Kidney (tissue), 14 donors: ENCODE measurements around the gene ZNF430. TPM values are rescaled to one million over a fixed set of nuclear protein-coding genes. Genes with fewer than 3 reads are reported as not detected.

ENCODE experiments used
- DNase-seq, 5 donors: peaks; one replicate each; pipeline ENCODE4 v3.0.0-alpha.2; 2013 to 2020
- FAIRE-seq: peaks from 2 replicates; lab custom pipeline; 2012; peaks lifted over from hg19 to GRCh38; lab: Jason Lieb, UNC
- H3K27ac ChIP-seq, 2 donors: one replicate each; pipeline ENCODE4 v1.7.0; 2013; ENCODE audit warnings: low read depth in 2 of 2, low read length in 2 of 2, inconsistent platforms in 1 of 2
- H3K27me3 ChIP-seq: one replicate; pipeline ENCODE4 v1.7.1; 2013; ENCODE audit warnings: low read length, inconsistent platforms; ENCODE audit not compliant: control insufficient read depth, insufficient read depth
- H3K36me3 ChIP-seq, 3 donors: one replicate each; pipeline versions ENCODE4 v1.7.0 to v1.7.1; 2013; ENCODE audit warnings: low read length in 3 of 3, control low read depth in 1 of 3, inconsistent platforms in 1 of 3; ENCODE audit not compliant: insufficient read depth in 3 of 3, control insufficient read depth in 2 of 3
- H3K4me1 ChIP-seq, 3 donors: one replicate each; pipeline versions ENCODE4 v1.7.0 to v1.7.1; 2013; ENCODE audit warnings: low read length in 3 of 3, inconsistent platforms in 1 of 3, low read depth in 1 of 3; ENCODE audit not compliant: control insufficient read depth in 2 of 3, insufficient read depth in 2 of 3
- H3K4me3 ChIP-seq, 3 donors: one replicate each; pipeline versions ENCODE4 v1.7.0 to v1.8.1; 2013; ENCODE audit warnings: low read length in 3 of 3, control low read depth in 1 of 3, inconsistent platforms in 1 of 3
- H3K9ac ChIP-seq, 3 donors: one replicate each; pipeline versions ENCODE4 v1.7.0 to v1.7.1; 2013; ENCODE audit warnings: low read length in 3 of 3, control low read depth in 1 of 3, inconsistent platforms in 1 of 3
- H3K9me3 ChIP-seq, 3 donors: one replicate each; pipeline versions ENCODE4 v1.7.0 to v1.7.1; 2013; ENCODE audit warnings: low read length in 3 of 3, control low read depth in 1 of 3, inconsistent platforms in 1 of 3; ENCODE audit not compliant: control insufficient read depth in 2 of 3, insufficient read depth in 1 of 3
- CTCF ChIP-seq: IDR thresholded peaks from 3 replicates; pipeline ENCODE4 v1.5.1; 2012; ENCODE audit warnings: mild to moderate bottlenecking, moderate library complexity, borderline replicate concordance; ENCODE audit not compliant: insufficient read depth; ENCODE audit errors: extremely low read depth
- intact Hi-C: fragments of 100-400 bp; cut with DNase I; formaldehyde crosslinking; loops from one replicate; pipeline ENCODE4 v1.11.1; 2022
- polyA plus RNA-seq: library from polyadenylated mRNA; stranded (reverse); fragments of 350-450 nt; fragmentation: Illumina TruSeq; extraction: RNeasy Lipid Tissue Mini Kit (QIAGEN cat#74804); gene quantifications from one replicate; pipeline ENCODE4 v1.2.3, GENCODE V29; 2014; ENCODE audit warnings: low read depth, low replicate concordance; ENCODE audit not compliant: insufficient read depth
- total RNA-seq: library from RNA; stranded (reverse); fragmentation: NEBNext Ultra II Directional; extraction: Animal tissue kit (Norgen Biotek cat#: 25700); gene quantifications from one replicate; pipeline ENCODE4 v1.2.1, GENCODE V29; 2021
- donor health status: control.
- donor health status: control.
- donor health status: control.
- donor health status: control.
- donor health status: control.
- donor health status: DM: yes; HTN: yes; CAD: no.
- donor health status: Normal renal cell carcinoma (clear cell type).

The ZNF430 gene
- total and polyA plus RNA-seq, 2 donors from 2014 or later = 1.8 to 18.0 TPM

GRCh38 chr19:21101521-21102242 lies 81.2 kb downstream of the ZNF430 start:
- Histone ChIP-seq H3K4me1 (no peaks in the 10 kb centered on the region), H3K9ac (no peak overlapping the region), H3K9me3 (no peaks in the 10 kb centered on the region), H3K36me3 (no peaks in the 10 kb centered on the region), H3K27me3 (no peaks in the 10 kb centered on the region), H3K27ac (no peak overlapping the region), H3K4me3 (no peak overlapping the region)
- DNase-seq (no peak), FAIRE-seq (no peak)
- intact Hi-C loops = no loop called here
- TF ChIP-seq CTCF = no peak

DNA sequence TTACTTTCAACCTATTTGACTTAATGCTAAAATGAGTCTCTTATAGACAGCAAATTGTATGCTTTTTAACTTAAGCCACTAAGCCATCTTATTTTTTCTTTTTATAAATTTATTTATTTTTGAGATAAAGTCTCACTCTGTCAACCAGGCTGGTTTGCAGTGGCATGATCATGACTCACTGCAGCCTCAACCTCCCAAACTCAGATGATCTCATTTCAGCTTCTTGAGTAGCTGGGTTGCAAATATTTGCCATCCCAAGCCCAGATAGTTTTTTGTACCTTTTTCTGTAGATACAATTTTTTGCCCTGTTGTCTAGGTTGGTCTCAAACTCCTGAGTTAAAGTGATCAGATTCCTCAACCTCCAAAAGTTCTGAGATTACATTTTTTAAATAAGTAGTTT lies 88.7 kb downstream of the ZNF430 start:
- Histone ChIP-seq H3K27ac (no peak overlapping the region), H3K4me1 (no peaks in the 10 kb centered on the region), H3K9me3 (no peaks in the 10 kb centered on the region), H3K9ac (no peak overlapping the region), H3K27me3 (no peaks in the 10 kb centered on the region), H3K4me3 (no peak overlapping the region), H3K36me3 (no peaks in the 10 kb centered on the region)
- peak; percentile 17 for FAIRE-seq
- intact Hi-C loops = no loop called here
- no peak for DNase-seq
- TF ChIP-seq CTCF = no peak

Other genes with a start within 250 kb of the ZNF430 start
- gene ZNF66, start 244.4 kb upstream of the ZNF430 start, total RNA-seq = 5.8 TPM
- not detected for gene ZNF66, start 244.4 kb upstream of the ZNF430 start, polyA plus RNA-seq
- gene ZNF85, start 97.4 kb upstream of the ZNF430 start, total RNA-seq = 7.6 TPM
- gene ZNF85, start 97.4 kb upstream of the ZNF430 start, polyA plus RNA-seq = 4.6 TPM
- gene ZNF714, start 61.5 kb downstream of the ZNF430 start, total RNA-seq = 8.8 TPM
- 2.0 TPM for gene ZNF714, start 61.5 kb downstream of the ZNF430 start, polyA plus RNA-seq
- 17.2 TPM for gene ZNF431, start 121.4 kb downstream of the ZNF430 start, total RNA-seq
- gene ZNF431, start 121.4 kb downstream of the ZNF430 start, polyA plus RNA-seq = 4.2 TPM